ENCODE measurements around the gene CIROP. TPM values are rescaled to one million over a fixed set of nuclear protein-coding genes. Genes with fewer than 3 reads are reported as not detected.

CIROP gene
- total RNA-seq, 2 donors from 2014 or later: 0.64 to 1.4 TPM

DNA sequence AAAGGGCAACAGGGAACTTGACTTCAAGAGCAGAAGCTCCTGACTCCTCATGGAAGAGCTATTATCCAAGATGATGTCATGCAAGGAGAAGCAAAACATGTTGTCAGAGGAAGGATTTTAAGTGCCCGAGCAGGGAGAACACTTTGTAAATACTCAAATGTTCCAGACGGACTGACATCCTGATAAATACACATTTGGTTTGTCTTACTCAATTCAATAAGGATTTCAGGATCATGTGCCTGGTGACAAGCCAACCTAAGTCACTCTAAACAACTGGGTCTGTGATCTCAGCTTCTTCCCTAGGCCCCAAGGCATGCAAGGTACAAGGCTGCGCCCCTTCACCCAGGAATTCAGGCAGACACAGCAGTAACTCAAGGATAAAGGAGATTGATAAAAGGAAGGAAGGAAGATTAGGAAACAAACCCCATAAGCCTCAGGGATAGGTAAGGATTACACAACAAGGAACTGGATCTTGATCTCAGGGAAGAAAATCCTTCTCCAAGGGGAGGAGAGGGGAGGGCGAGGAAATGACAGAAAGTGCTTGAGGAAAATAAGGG, 41.1 kb upstream of the CIROP start:
- peaks cover 4% of the 10 kb centered on the region for H3K27me3 Mint-ChIP-seq (ENCODE audit: insufficient read depth)
- WGBS, 2 experiments (ENCODE audit: insufficient coverage in 1 of 2, insufficient read length in 1 of 2): 79% methylated on average over 3 to 4 of the region's 4 CpGs
- peak overlapping the region; percentile 84 for H3K27ac Mint-ChIP-seq
- H3K9me3 ChIP-seq (ENCODE audit: control insufficient read depth, low read length): no peaks in the 10 kb centered on the region
- H3K27ac ChIP-seq (ENCODE audit: low read depth, low read length): no peak overlapping the region
- H3K36me3 Mint-ChIP-seq (ENCODE audit: low read depth): peaks cover 9% of the 10 kb centered on the region
- no peaks in the 10 kb centered on the region for H3K36me3 ChIP-seq (ENCODE audit: control insufficient read depth, insufficient read depth, low read length)
- no peak overlapping the region for H3K9ac ChIP-seq (ENCODE audit: extremely low read depth, low read length, poor library complexity, severe bottlenecking)
- DNase-seq: no peak
- TF ChIP-seq CTCF (conservative IDR thresholded peaks at IDR 0.05): no peak
- no peak overlapping the region for H3K4me3 ChIP-seq (ENCODE audit: low read length)
- no peak overlapping the region for H3K4me3 Mint-ChIP-seq
- peaks cover 22% of the 10 kb centered on the region for H3K27me3 ChIP-seq (ENCODE audit: control insufficient read depth, insufficient read depth, low read length, poor library complexity, severe bottlenecking)
- peaks cover 4% of the 10 kb centered on the region for H3K4me1 ChIP-seq (ENCODE audit: control insufficient read depth, insufficient read depth, low read length)
- peaks cover 20% of the 10 kb centered on the region for H3K4me1 Mint-ChIP-seq
- peaks cover 7% of the 10 kb centered on the region for H3K9me3 Mint-ChIP-seq

GRCh38 chr14:23143911-23144310, 39.1 kb upstream of the CIROP start:
- Histone ChIP-seq H3K4me1 (ENCODE audit: control insufficient read depth, insufficient read depth, low read length) (peaks cover 8% of the 10 kb centered on the region), H3K9ac (ENCODE audit: extremely low read depth, low read length, poor library complexity, severe bottlenecking) (no peak overlapping the region), H3K27me3 (ENCODE audit: control insufficient read depth, insufficient read depth, low read length, poor library complexity, severe bottlenecking) (peaks cover 2% of the 10 kb centered on the region), H3K9me3 (ENCODE audit: control insufficient read depth, low read length) (no peaks in the 10 kb centered on the region), H3K36me3 (ENCODE audit: control insufficient read depth, insufficient read depth, low read length) (no peaks in the 10 kb centered on the region), H3K27ac (ENCODE audit: low read depth, low read length) (no peak overlapping the region), H3K4me3 (ENCODE audit: low read length) (no peak overlapping the region)
- H3K4me3 Mint-ChIP-seq: no peak overlapping the region
- TF ChIP-seq CTCF (conservative IDR thresholded peaks at IDR 0.05): no peak
- DNase-seq: no peak
- peaks cover 7% of the 10 kb centered on the region for H3K9me3 Mint-ChIP-seq
- peaks cover 13% of the 10 kb centered on the region for H3K36me3 Mint-ChIP-seq (ENCODE audit: low read depth)
- H3K27me3 Mint-ChIP-seq (ENCODE audit: insufficient read depth): peaks cover 2% of the 10 kb centered on the region
- 100% methylated on average over 1 of the region's 1 CpG; no CpG with 5 or more reads in 1 of the 2 experiments for WGBS, 2 experiments (ENCODE audit: insufficient coverage in 1 of 2, insufficient read length in 1 of 2)
- H3K27ac Mint-ChIP-seq: no peak overlapping the region
- H3K4me1 Mint-ChIP-seq: peaks cover 26% of the 10 kb centered on the region

GRCh38 chr14:23142826-23143225, 38.0 kb upstream of the CIROP start:
- Histone ChIP-seq H3K27me3 (ENCODE audit: control insufficient read depth, insufficient read depth, low read length, poor library complexity, severe bottlenecking) (no peaks in the 10 kb centered on the region), H3K4me1 (ENCODE audit: control insufficient read depth, insufficient read depth, low read length) (peaks cover 8% of the 10 kb centered on the region), H3K9me3 (ENCODE audit: control insufficient read depth, low read length) (no peaks in the 10 kb centered on the region), H3K36me3 (ENCODE audit: control insufficient read depth, insufficient read depth, low read length) (no peaks in the 10 kb centered on the region), H3K4me3 (ENCODE audit: low read length) (no peak overlapping the region), H3K27ac (ENCODE audit: low read depth, low read length) (no peak overlapping the region), H3K9ac (ENCODE audit: extremely low read depth, low read length, poor library complexity, severe bottlenecking) (no peak overlapping the region)
- no peak overlapping the region for H3K27ac Mint-ChIP-seq
- H3K4me3 Mint-ChIP-seq: no peak overlapping the region
- peaks cover under 1% of the 10 kb centered on the region for H3K27me3 Mint-ChIP-seq (ENCODE audit: insufficient read depth)
- H3K4me1 Mint-ChIP-seq: peaks cover 26% of the 10 kb centered on the region
- no peak for DNase-seq
- TF ChIP-seq CTCF (conservative IDR thresholded peaks at IDR 0.05): no peak
- 91 to 100% methylated on average over 2 to 4 of the region's 4 CpGs for WGBS, 2 experiments (ENCODE audit: insufficient coverage in 1 of 2, insufficient read length in 1 of 2)
- H3K9me3 Mint-ChIP-seq: peaks cover under 1% of the 10 kb centered on the region
- H3K36me3 Mint-ChIP-seq (ENCODE audit: low read depth): peaks cover 6% of the 10 kb centered on the region

Measured in endodermal cell (in vitro differentiated cells).